Mesenteric fat pad (tissue), 1 donor: ENCODE data around the gene NDUFV1. TPM values are rescaled to one million over a fixed set of nuclear protein-coding genes. Genes with fewer than 3 reads are reported as not detected.
"Not testable (repeated sequence)": the region's sequence is repeated elsewhere in the genome, so short reads cannot be mapped to it uniquely, and the experiment has no call there.

Experiments
- DNase-seq: peaks from one replicate; pipeline ENCODE4 v3.0.0-alpha.2; 2020; ENCODE audit warnings: low spot score
- total RNA-seq: library from RNA; stranded (reverse); fragmentation: NEBNext Ultra II Directional; extraction: Animal tissue kit (Norgen Biotek cat#: 25700); gene quantifications from one replicate; pipeline ENCODE4 v1.2.1, GENCODE V29; 2021
- donor health status: DM: yes; HTN: yes; CAD: no.

Gene NDUFV1
- total RNA-seq, 1 donor from 2014 or later = 147 TPM

GRCh38 chr11:67626970-67627369, 20.2 kb downstream of the NDUFV1 start:
- no peak for DNase-seq

- no peak for DNase-seq
Measured at GRCh38 chr11:67627441-67627811, 20.7 kb downstream of the NDUFV1 start.

GRCh38 chr11:67627812-67628624, 21.3 kb downstream of the NDUFV1 start:
- DNase-seq = no peak

- DNase-seq = no peak
Measured at GRCh38 chr11:67628710-67629385, 22.1 kb downstream of the NDUFV1 start.

- peak; percentile 97 for DNase-seq
Measured at GRCh38 chr11:67629386-67630227, 22.9 kb downstream of the NDUFV1 start, which contains the start of gene NUDT8. Gene NUDT8, minus strand, starts transcription at chr11:67629937. Its CDS starts 26 bp downstream, at chr11:67629911.

GRCh38 chr11:67630228-67630942, 23.6 kb downstream of the NDUFV1 start:
- DNase-seq = peak; percentile 100

- DNase-seq = no peak
Measured at GRCh38 chr11:67630943-67631331, 24.2 kb downstream of the NDUFV1 start.

GRCh38 chr11:67631411-67631810, 24.7 kb downstream of the NDUFV1 start:
- no peak for DNase-seq

GRCh38 chr11:67631853-67632174, 25.1 kb downstream of the NDUFV1 start:
- DNase-seq = no peak

GRCh38 chr11:67632175-67632981, 25.6 kb downstream of the NDUFV1 start:
- DNase-seq = no peak

GRCh38 chr11:67632982-67633755, 26.4 kb downstream of the NDUFV1 start:
- DNase-seq = peak; percentile 87

GRCh38 chr11:67633758-67634365, 27.1 kb downstream of the NDUFV1 start:
- DNase-seq = peak; percentile 87

- no peak for DNase-seq
Measured at GRCh38 chr11:67634366-67635230, 27.9 kb downstream of the NDUFV1 start.

- DNase-seq = no peak
Measured at GRCh38 chr11:67635231-67635521, 28.4 kb downstream of the NDUFV1 start.

- no peak for DNase-seq
Measured at GRCh38 chr11:67636962-67637361, 30.2 kb downstream of the NDUFV1 start.

- not testable (repeated sequence) for DNase-seq
Measured at GRCh38 chr11:67637441-67637840, 30.7 kb downstream of the NDUFV1 start.

- DNase-seq = no peak
Measured at GRCh38 chr11:67638535-67639437, 32.0 kb downstream of the NDUFV1 start.
